ENCODE results near the gene GGT5. TPM values are rescaled to one million over a fixed set of nuclear protein-coding genes. Genes with fewer than 3 reads are reported as not detected.
"Not testable (repeated sequence)": the region's sequence is repeated elsewhere in the genome, so short reads cannot be mapped to it uniquely, and the experiment has no call there.

The GGT5 gene
- total RNA-seq, 1 experiment from 2014 or later = 0.13 TPM

GRCh38 chr22:24270556-24271385 lies 25.9 kb upstream of the GGT5 start, which contains the start of gene SPECC1L:
TSS of gene SPECC1L (plus strand) at chr22:24270831. CDS start at chr22:24302232, 31,401 bp downstream.
- in situ Hi-C loops (cut with HindIII; ENCODE audit: low pct_unique_long_range_greater_than_20kb, low sequenced_read_pairs) = no loop called here
- DNase-seq (ENCODE audit: low read depth, low spot score) = peak; percentile 92

- in situ Hi-C loops (cut with HindIII; ENCODE audit: low pct_unique_long_range_greater_than_20kb, low sequenced_read_pairs); DNase-seq (ENCODE audit: low read depth, low spot score): not testable (repeated sequence)
Measured at GRCh38 chr22:24266495-24266894, 21.6 kb upstream of the GGT5 start.

GRCh38 chr22:24265734-24266133 lies 20.9 kb upstream of the GGT5 start:
- in situ Hi-C loops (cut with HindIII; ENCODE audit: low pct_unique_long_range_greater_than_20kb, low sequenced_read_pairs) = no loop called here
- no peak for DNase-seq (ENCODE audit: low read depth, low spot score)

- DNase-seq (ENCODE audit: low read depth, low spot score); in situ Hi-C loops (cut with HindIII; ENCODE audit: low pct_unique_long_range_greater_than_20kb, low sequenced_read_pairs): not testable (repeated sequence)
Measured at GRCh38 chr22:24264329-24264896, 19.5 kb upstream of the GGT5 start.

GRCh38 chr22:24263479-24263878 lies 18.6 kb upstream of the GGT5 start:
- DNase-seq (ENCODE audit: low read depth, low spot score); in situ Hi-C loops (cut with HindIII; ENCODE audit: low pct_unique_long_range_greater_than_20kb, low sequenced_read_pairs): not testable (repeated sequence)

- in situ Hi-C loops (cut with HindIII; ENCODE audit: low pct_unique_long_range_greater_than_20kb, low sequenced_read_pairs); DNase-seq (ENCODE audit: low read depth, low spot score): not testable (repeated sequence)
Measured at GRCh38 chr22:24262185-24262749, 17.4 kb upstream of the GGT5 start.

GRCh38 chr22:24259459-24259858 lies 14.6 kb upstream of the GGT5 start:
- in situ Hi-C loops (cut with HindIII; ENCODE audit: low pct_unique_long_range_greater_than_20kb, low sequenced_read_pairs) = not testable (repeated sequence)
- peak; percentile 76 for DNase-seq (ENCODE audit: low read depth, low spot score)

- in situ Hi-C loops (cut with HindIII; ENCODE audit: low pct_unique_long_range_greater_than_20kb, low sequenced_read_pairs); DNase-seq (ENCODE audit: low read depth, low spot score): not testable (repeated sequence)
Measured at GRCh38 chr22:24256736-24257135, 11.9 kb upstream of the GGT5 start.

GRCh38 chr22:24256136-24256535 lies 11.3 kb upstream of the GGT5 start:
- DNase-seq (ENCODE audit: low read depth, low spot score) = not testable (repeated sequence)

GRCh38 chr22:24253126-24253525 lies 8.2 kb upstream of the GGT5 start:
- in situ Hi-C loops (cut with HindIII; ENCODE audit: low pct_unique_long_range_greater_than_20kb, low sequenced_read_pairs); DNase-seq (ENCODE audit: low read depth, low spot score): not testable (repeated sequence)

More at GRCh38 chr22:24256136-24256535, 11.3 kb upstream of the GGT5 start:
- in situ Hi-C loops (cut with HindIII; ENCODE audit: low pct_unique_long_range_greater_than_20kb, low sequenced_read_pairs) = not testable (repeated sequence)

- DNase-seq (ENCODE audit: low read depth, low spot score); in situ Hi-C loops (cut with HindIII; ENCODE audit: low pct_unique_long_range_greater_than_20kb, low sequenced_read_pairs): not testable (repeated sequence)
Measured at GRCh38 chr22:24251286-24251685, 6.4 kb upstream of the GGT5 start.

- in situ Hi-C loops (cut with HindIII; ENCODE audit: low pct_unique_long_range_greater_than_20kb, low sequenced_read_pairs) = not testable (repeated sequence)
Measured at GRCh38 chr22:24249413-24249812, 4.5 kb upstream of the GGT5 start.

GRCh38 chr22:24248611-24249010 lies 3.7 kb upstream of the GGT5 start:
- in situ Hi-C loops (cut with HindIII; ENCODE audit: low pct_unique_long_range_greater_than_20kb, low sequenced_read_pairs); DNase-seq (ENCODE audit: low read depth, low spot score): not testable (repeated sequence)

More at GRCh38 chr22:24249413-24249812, 4.5 kb upstream of the GGT5 start:
- not testable (repeated sequence) for DNase-seq (ENCODE audit: low read depth, low spot score)

- in situ Hi-C loops (cut with HindIII; ENCODE audit: low pct_unique_long_range_greater_than_20kb, low sequenced_read_pairs) = no loop called here
- peak; percentile 80 for DNase-seq (ENCODE audit: low read depth, low spot score)
Measured at GRCh38 chr22:24247564-24248344, 2.9 kb upstream of the GGT5 start.

GRCh38 chr22:24247011-24247507 lies 2.2 kb upstream of the GGT5 start:
- DNase-seq (ENCODE audit: low read depth, low spot score) = no peak
- in situ Hi-C loops (cut with HindIII; ENCODE audit: low pct_unique_long_range_greater_than_20kb, low sequenced_read_pairs) = no loop called here

GRCh38 chr22:24245584-24246561 lies 991 bp upstream of the GGT5 start:
- DNase-seq (ENCODE audit: low read depth, low spot score); in situ Hi-C loops (cut with HindIII; ENCODE audit: low pct_unique_long_range_greater_than_20kb, low sequenced_read_pairs): not testable (repeated sequence)

Measured in SK-MEL-5 (cell line).